PFSK-1 (cell line): ENCODE data around the gene SUCLG2.

Source experiments
- FOXP2 ChIP-seq: optimal IDR thresholded peaks from 2 replicates; pipeline ENCODE3; 2011; ENCODE audit warnings: borderline replicate concordance, control low read depth, inconsistent platforms; ENCODE audit not compliant: insufficient read depth; ENCODE audit errors: extremely low read length, extremely low read depth
- POLR2AphosphoS5 ChIP-seq: IDR thresholded peaks from 2 replicates; pipeline ENCODE4 v1.6.1; 2012; ENCODE audit warnings: low read depth, mild to moderate bottlenecking, control low read depth, low read length, moderate library complexity
- SIN3A ChIP-seq: IDR thresholded peaks from 2 replicates; pipeline ENCODE4 v1.6.1; 2012; ENCODE audit warnings: mild to moderate bottlenecking, low read length, moderate library complexity, borderline replicate concordance; ENCODE audit not compliant: insufficient read depth
- TAF1 ChIP-seq: IDR thresholded peaks from 2 replicates; pipeline ENCODE4 v1.6.1; 2012; ENCODE audit warnings: low read length, control low read depth, borderline replicate concordance; ENCODE audit not compliant: insufficient read depth
- TF ChIP-seq, protein P1 (sequence below), 2 experiments: IDR thresholded peaks; 2 replicates each; pipeline versions ENCODE4 v1.6.1 to v1.8.0; 2011 to 2012; ENCODE audit warnings: low read depth in 2 of 2, low read length in 2 of 2, control low read depth in 1 of 2, inconsistent platforms in 1 of 2, mild to moderate bottlenecking in 1 of 2, moderate library complexity in 1 of 2; ENCODE audit not compliant: insufficient read depth in 1 of 2

SUCLG2 gene

DNA sequence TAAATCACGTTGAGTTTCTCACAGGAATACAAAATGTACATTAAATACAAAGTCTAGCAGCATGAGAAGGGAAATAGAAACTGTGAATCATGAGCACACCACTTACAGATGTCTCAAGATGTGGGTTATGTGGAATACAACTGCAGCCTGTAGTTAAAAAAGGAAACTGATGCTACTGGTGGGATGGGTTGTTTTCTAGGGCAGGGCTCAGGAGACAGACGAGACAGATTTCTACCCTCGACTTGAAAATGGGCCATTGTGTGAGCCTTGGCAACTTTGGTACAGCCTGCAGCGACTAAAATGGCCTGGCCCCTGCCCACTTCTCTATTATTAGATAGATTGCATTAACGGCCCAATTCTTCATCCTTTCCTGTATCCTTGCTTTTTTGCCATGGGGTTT is 293.1 kb downstream of the SUCLG2 start:
- TF ChIP-seq POLR2AphosphoS5 (no peak), FOXP2 (no peak)

DNA sequence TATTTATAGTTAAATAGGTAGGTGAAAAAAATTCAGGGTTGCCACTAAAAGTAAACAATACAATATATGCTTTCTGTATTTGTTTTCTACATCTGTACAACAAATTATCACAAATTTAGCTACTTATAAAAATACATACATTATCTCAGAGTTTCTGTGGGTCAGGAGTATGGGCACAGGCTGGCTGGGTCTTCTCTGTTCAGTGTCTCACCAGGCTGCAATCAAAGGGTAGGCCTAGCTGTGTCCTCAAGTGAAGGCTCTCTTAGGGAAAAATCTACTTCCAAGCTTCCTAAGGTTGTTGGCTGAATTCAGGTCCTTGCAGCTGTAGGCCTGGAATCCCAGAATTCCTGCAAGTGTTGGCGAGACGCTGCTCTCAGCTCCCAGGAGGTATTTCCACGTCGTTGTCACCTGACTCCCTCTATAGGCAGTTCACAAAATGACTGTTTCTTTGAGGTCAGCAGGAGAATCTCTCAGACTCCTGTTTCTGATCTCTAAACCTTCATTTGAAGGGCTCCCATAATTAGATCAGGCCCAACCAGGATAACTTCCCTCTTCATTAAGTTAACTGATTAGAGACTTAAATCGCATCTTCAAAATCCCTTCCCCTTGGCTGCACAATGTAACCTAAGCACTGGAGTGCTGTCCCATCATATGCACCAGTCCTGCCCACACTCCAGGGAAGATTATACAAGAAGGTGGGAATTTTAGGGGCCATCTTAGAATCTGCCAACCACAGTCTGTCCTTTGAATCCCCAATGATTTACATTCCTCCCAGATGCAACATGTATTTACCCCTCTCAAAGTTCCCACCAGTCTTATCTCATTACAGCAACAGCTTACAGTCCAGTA is 296.6 kb downstream of the SUCLG2 start:
- TF ChIP-seq, protein P1, sequence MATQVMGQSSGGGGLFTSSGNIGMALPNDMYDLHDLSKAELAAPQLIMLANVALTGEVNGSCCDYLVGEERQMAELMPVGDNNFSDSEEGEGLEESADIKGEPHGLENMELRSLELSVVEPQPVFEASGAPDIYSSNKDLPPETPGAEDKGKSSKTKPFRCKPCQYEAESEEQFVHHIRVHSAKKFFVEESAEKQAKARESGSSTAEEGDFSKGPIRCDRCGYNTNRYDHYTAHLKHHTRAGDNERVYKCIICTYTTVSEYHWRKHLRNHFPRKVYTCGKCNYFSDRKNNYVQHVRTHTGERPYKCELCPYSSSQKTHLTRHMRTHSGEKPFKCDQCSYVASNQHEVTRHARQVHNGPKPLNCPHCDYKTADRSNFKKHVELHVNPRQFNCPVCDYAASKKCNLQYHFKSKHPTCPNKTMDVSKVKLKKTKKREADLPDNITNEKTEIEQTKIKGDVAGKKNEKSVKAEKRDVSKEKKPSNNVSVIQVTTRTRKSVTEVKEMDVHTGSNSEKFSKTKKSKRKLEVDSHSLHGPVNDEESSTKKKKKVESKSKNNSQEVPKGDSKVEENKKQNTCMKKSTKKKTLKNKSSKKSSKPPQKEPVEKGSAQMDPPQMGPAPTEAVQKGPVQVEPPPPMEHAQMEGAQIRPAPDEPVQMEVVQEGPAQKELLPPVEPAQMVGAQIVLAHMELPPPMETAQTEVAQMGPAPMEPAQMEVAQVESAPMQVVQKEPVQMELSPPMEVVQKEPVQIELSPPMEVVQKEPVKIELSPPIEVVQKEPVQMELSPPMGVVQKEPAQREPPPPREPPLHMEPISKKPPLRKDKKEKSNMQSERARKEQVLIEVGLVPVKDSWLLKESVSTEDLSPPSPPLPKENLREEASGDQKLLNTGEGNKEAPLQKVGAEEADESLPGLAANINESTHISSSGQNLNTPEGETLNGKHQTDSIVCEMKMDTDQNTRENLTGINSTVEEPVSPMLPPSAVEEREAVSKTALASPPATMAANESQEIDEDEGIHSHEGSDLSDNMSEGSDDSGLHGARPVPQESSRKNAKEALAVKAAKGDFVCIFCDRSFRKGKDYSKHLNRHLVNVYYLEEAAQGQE (IDR thresholded peaks at IDR 0.05; ENCODE audit: insufficient read depth in 1 of 2, low read depth in 2 of 2, low read length in 2 of 2), result peak in 1 of 2 experiments; percentile 14; a peak in 1 of 4 replicates
- TF ChIP-seq FOXP2, result no peak

DNA sequence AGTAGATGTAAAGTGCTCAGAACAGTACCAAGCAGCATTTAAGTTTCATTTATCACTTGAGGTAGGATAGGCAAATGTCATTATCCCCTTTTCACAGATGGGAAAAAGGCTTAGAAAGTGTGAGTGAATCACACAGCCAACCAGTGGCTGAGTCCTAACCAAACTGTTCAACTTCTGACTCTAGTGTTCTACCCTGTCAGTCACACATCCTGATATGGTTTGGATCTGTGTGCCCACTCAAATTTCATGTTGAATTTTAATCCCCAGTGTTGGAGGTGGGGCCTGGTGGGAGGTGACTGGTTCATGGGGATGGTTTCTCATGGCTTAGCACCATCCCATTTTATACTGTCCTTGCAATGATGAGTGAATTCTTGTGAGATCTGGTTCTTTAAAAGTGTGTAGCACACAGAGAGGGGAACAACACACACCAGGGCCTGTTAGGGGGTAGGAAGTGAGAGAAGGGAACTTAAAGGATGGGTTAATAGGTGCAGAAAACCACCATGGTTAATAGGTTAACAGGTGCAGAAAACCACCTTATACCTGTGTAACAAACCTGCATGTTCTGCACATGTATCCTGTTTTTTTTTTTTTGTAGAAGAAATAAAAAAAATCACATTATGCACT is 304.7 kb downstream of the SUCLG2 start:
- TF ChIP-seq POLR2AphosphoS5, result no peak
- TF ChIP-seq, protein P1 (IDR thresholded peaks at IDR 0.05; ENCODE audit: insufficient read depth in 1 of 2, low read depth in 2 of 2, low read length in 2 of 2), result no peak
- TF ChIP-seq SIN3A, result no peak
- no peak for TF ChIP-seq TAF1
- no peak for TF ChIP-seq FOXP2

GRCh38 chr3:67346081-67346480 is 308.3 kb downstream of the SUCLG2 start:
- no peak for TF ChIP-seq SIN3A
- no peak for TF ChIP-seq POLR2AphosphoS5
- TF ChIP-seq TAF1, result no peak
- no peak for TF ChIP-seq FOXP2
- TF ChIP-seq, protein P1 (IDR thresholded peaks at IDR 0.05; ENCODE audit: insufficient read depth in 1 of 2, low read depth in 2 of 2, low read length in 2 of 2), result no peak

- TF ChIP-seq POLR2AphosphoS5, result no peak
- TF ChIP-seq FOXP2, result no peak
- TF ChIP-seq TAF1, result no peak
- TF ChIP-seq, protein P1 (IDR thresholded peaks at IDR 0.05; ENCODE audit: insufficient read depth in 1 of 2, low read depth in 2 of 2, low read length in 2 of 2), result no peak
- TF ChIP-seq SIN3A, result no peak
Observed at GRCh38 chr3:67335813-67336212, 318.6 kb downstream of the SUCLG2 start.
